HCT116 (cell line): ENCODE results near the gene WWTR1.

ENCODE experiments used
- CTCF ChIP-seq, 3 experiments: fragments of 200-600 bp in 1 of 3; sonication (generic) in 1 of 3; IDR thresholded peaks in 2 of 3; conservative IDR thresholded peaks in 1 of 3; 2 replicates each; pipeline ENCODE4 v1.5.1; 2012 to 2017; ENCODE audit warnings: low read depth in 2 of 3, low read length in 2 of 3, antibody characterized with exemption in 1 of 3, borderline replicate concordance in 1 of 3, control low read depth in 1 of 3, mild to moderate bottlenecking in 1 of 3, mixed read lengths in 1 of 3, mixed run types in 1 of 3, moderate library complexity in 1 of 3; ENCODE audit not compliant: insufficient read depth in 1 of 3
- EZH2 ChIP-seq: fragments of 200-600 bp; sonication (generic); IDR thresholded peaks from 2 replicates; pipeline ENCODE4 v1.6.1; 2017; ENCODE audit warnings: antibody characterized with exemption, mixed run types
- MAX ChIP-seq: IDR thresholded peaks from 2 replicates; pipeline ENCODE4 v1.6.1; 2012
- POLR2A ChIP-seq: IDR thresholded peaks from 2 replicates; pipeline ENCODE4 v1.7.0; 2011; ENCODE audit warnings: borderline replicate concordance; ENCODE audit not compliant: insufficient read depth, insufficient read length; ENCODE audit errors: extremely low read depth

- TF ChIP-seq MAX (no peak), CTCF (IDR thresholded peaks at IDR 0.05 in 2 of 3, conservative IDR thresholded peaks at IDR 0.05 in 1 of 3; ENCODE audit: borderline replicate concordance in 1 of 3, insufficient read depth in 1 of 3, low read depth in 2 of 3, low read length in 2 of 3) (no peak), POLR2A (no peak), EZH2 (no peak)
Observed at GRCh38 chr3:149619136-149619535, 38.7 kb downstream of the WWTR1 start.
